Transverse colon (tissue), 4 donors: ENCODE results near the gene MTARC2.

ENCODE experiments used
- CTCF ChIP-seq, 5 experiments: fragments of 200-600 bp in 3 of 5; fragments of 450-650 bp in 2 of 5; sonication (generic) in 3 of 5; IDR thresholded peaks; 1 replicate in 2 of 5; 2 replicates in 3 of 5; pipeline ENCODE4 v1.5.1; 2016 to 2017; ENCODE audit warnings: antibody characterized with exemption in 5 of 5, inconsistent platforms in 3 of 5, mild to moderate bottlenecking in 2 of 5, moderate library complexity in 1 of 5
- EP300 ChIP-seq: sonication (generic); formaldehyde crosslinking; IDR thresholded peaks from one replicate; pipeline ENCODE4 v1.6.1; 2017; ENCODE audit warnings: antibody characterized with exemption, low read depth
- POLR2A ChIP-seq: fragments of 450-650 bp; IDR thresholded peaks from one replicate; pipeline ENCODE4 v1.6.1; 2016; ENCODE audit warnings: antibody characterized with exemption, mild to moderate bottlenecking, moderate library complexity
- POLR2AphosphoS5 ChIP-seq, 3 donors: sonication (generic); formaldehyde crosslinking; IDR thresholded peaks; one replicate each; pipeline ENCODE4 v1.6.1; 2016; ENCODE audit warnings: antibody characterized with exemption in 3 of 3

DNA sequence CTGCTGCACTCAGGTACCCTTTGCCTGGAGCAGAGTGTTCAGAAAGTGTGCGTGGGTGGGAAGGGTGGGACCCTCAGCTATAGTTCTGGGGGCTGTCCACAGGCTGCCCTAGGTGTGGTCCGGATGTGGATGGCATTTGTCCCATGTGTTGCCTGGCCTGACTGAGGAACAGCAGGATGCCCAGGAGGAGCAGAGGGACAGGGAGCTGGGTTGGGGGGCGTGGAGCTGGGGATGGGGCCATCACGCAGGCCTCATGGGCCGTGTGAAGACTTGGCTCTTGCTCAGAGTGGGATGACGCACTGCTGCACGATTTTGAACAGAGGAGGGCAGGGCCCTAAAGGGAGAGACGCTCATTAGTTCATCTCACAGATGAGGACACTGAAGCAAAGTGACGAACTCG is 41.0 kb upstream of the MTARC2 start:
- TF ChIP-seq CTCF (IDR thresholded peaks at IDR 0.05) (no peak), POLR2A (no peak), EP300 (no peak), POLR2AphosphoS5 (IDR thresholded peaks at IDR 0.05) (no peak)
